Measurements from ENCODE around the gene LRRK1.

GRCh38 chr15:101020945-101021344, 101.8 kb downstream of the LRRK1 start:
- TF ChIP-seq CTCF (IDR thresholded peaks at IDR 0.05): no peak
- no peak for TF ChIP-seq POLR2A (IDR thresholded peaks at IDR 0.05)

Measured in sigmoid colon (tissue), 3 donors.